Effector memory CD8-positive, alpha-beta T cell (primary cell): ENCODE results near the gene CLDN20.
A peak's percentile ranks its signal among the peaks of the same experiment; 100 is the strongest.

ENCODE experiments used
- ATAC-seq: fragments of 150-1000 bp; cut with Tn5 transposase; replicated peaks from 2 replicates; pipeline ENCODE4 v1.10.0; 2021; ENCODE audit warnings: mild to moderate bottlenecking, moderate library complexity
- DNase-seq, 3 experiments: peaks; one replicate each; pipeline ENCODE4 v3.0.0; 2021
- H3K27ac Mint-ChIP-seq, 2 donors: one replicate each; pipeline ENCODE4 v1.8.0; 2022; ENCODE audit warnings: mild to moderate bottlenecking in 2 of 2, mixed read lengths in 2 of 2, moderate library complexity in 2 of 2
- H3K27me3 Mint-ChIP-seq, 2 donors: one replicate each; pipeline ENCODE4 v1.8.0; 2022; ENCODE audit warnings: mixed read lengths in 2 of 2
- H3K36me3 Mint-ChIP-seq: one replicate; pipeline ENCODE4 v1.8.0; 2022; ENCODE audit warnings: mild to moderate bottlenecking, moderate library complexity, mixed read lengths; ENCODE audit not compliant: insufficient read depth
- H3K4me1 Mint-ChIP-seq, 2 donors: one replicate each; pipeline ENCODE4 v1.8.0; 2022; ENCODE audit warnings: low read depth in 2 of 2, mixed read lengths in 2 of 2
- H3K4me3 Mint-ChIP-seq, 2 donors: one replicate each; pipeline ENCODE4 v1.8.0; 2022; ENCODE audit warnings: mild to moderate bottlenecking in 2 of 2, mixed read lengths in 2 of 2, moderate library complexity in 2 of 2
- H3K9me3 Mint-ChIP-seq, 2 donors: one replicate each; pipeline ENCODE4 v1.8.0; 2022; ENCODE audit warnings: mixed read lengths in 2 of 2

The CLDN20 gene

DNA sequence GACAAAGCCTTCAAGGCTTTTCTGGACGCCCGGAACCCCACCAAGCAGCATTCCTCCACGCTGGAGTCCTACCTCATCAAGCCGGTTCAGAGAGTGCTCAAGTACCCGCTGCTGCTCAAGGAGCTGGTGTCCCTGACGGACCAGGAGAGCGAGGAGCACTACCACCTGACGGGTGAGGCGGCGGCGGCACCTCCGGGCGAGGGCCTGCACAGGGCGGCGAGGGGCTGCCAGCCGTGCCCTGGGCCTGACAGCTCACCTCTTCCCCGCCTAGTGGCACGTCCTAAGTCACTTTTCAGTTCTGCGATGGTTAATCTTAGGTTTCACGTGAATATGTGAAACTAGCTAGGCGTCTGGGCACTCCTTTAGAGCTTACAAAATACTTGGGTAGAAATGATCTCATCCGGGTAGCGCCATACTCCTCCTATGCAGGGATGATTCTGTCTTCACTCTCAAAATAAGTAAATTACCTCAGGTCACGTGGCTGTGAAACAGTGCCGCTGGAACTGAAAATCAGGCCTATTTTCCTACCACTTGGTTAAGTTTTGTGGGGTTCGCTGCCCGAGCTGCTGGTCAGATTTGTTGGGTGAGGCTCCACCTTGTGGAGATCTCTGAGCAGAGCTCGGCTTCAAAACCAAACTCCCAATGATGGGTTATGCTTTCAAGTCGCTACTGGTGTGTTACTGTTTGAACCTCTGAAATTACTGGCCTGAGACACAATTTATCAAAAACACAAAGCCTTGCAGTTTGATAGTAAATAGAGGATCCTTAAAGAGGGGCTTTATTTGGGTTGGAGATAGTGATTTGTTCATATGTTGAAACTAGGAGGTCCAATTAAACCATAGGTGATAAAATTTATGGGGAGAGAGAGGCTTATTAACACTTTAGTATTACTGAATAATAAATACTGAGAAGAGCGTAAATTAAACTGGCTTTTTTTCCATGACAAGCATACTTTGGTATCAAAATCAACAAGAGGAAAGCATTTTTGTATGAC, 15.5 kb upstream of the CLDN20 start:
- no peaks in the 10 kb centered on the region for H3K27me3 Mint-ChIP-seq
- peaks cover 5% of the 10 kb centered on the region for H3K36me3 Mint-ChIP-seq
- H3K4me3 Mint-ChIP-seq, result no peak overlapping the region
- no peaks in the 10 kb centered on the region for H3K9me3 Mint-ChIP-seq
- H3K4me1 Mint-ChIP-seq, result no peaks in the 10 kb centered on the region
- peak overlapping the region in 1 of 2 donors; percentile 15 for H3K27ac Mint-ChIP-seq
- DNase-seq, result no peak
- no peak for ATAC-seq

- no peaks in the 10 kb centered on the region for H3K9me3 Mint-ChIP-seq
- H3K4me1 Mint-ChIP-seq, result no peaks in the 10 kb centered on the region
- H3K27ac Mint-ChIP-seq, result peak overlapping the region; percentile 49 to 81
- ATAC-seq (no peak), DNase-seq (no peak)
- no peaks in the 10 kb centered on the region for H3K27me3 Mint-ChIP-seq
- H3K36me3 Mint-ChIP-seq, result peaks cover 16% of the 10 kb centered on the region
- H3K4me3 Mint-ChIP-seq, result no peak overlapping the region
Observed at GRCh38 chr6:155250701-155251381, 13.0 kb upstream of the CLDN20 start.

DNA sequence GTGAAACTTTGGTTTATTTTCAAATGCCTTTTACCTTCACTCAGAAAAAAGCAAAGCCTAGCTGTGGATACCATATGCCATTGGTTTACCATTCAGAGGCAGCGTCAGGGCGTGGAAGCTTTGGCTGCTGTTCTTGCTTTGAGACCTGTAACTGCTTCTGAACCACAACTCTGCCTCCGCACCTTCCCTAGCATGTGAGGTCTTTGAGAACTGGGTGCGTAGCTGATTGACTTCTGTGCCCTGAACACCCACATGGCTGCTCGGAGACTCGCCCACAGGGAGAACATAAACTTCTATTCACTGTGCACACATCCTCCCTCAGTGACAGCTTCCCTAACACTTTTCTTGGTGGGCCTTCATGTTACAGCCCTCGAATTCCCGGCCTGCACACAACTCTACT, 11.2 kb upstream of the CLDN20 start:
- Mint-ChIP-seq H3K36me3 (peaks cover 31% of the 10 kb centered on the region), H3K9me3 (no peaks in the 10 kb centered on the region), H3K4me1 (no peaks in the 10 kb centered on the region), H3K27me3 (no peaks in the 10 kb centered on the region), H3K4me3 (no peak overlapping the region), H3K27ac (no peak overlapping the region)
- DNase-seq, result no peak
- ATAC-seq, result no peak

DNA sequence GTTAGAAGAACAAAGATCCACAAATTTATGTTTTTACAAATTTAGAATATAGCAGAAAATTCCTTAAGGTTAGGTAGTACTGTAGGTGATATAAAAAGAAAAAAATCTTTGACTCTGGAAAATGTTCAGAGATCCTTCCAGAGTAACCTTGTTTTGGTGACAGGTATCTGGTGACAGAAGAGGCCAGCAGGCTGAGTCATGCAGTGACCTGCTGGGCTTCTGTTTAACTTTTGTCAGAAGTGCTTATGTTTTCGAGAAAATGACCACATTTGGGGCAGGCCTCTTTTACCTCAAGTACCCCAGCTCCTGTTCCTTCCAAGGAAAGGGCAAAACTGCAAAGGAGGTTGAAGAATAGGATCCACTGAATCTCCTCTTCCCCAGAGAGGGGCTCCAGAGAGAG, 10.5 kb upstream of the CLDN20 start:
- ATAC-seq, result no peak

DNA sequence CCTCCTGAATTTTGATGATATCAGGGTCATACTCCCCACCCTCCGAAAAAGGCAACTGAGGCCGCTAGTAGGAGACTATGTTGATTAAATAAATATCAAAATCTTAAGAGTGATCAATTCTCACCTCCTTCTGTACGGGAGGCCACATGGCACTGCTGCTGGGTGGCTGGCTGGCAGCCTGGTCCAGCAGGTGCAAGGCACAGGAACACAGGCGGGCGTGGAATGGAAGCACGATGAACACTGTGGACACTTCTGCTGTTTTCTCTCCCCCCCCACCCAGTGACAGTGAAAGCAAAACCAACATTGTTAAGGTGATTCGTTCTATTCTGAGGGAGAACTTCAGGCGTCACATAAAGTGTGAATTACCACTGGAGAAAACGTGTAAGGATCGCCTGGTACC, 9.7 kb upstream of the CLDN20 start:
- no peak overlapping the region for H3K4me3 Mint-ChIP-seq
- no peaks in the 10 kb centered on the region for H3K9me3 Mint-ChIP-seq
- no peak for ATAC-seq
- H3K27me3 Mint-ChIP-seq, result no peaks in the 10 kb centered on the region
- no peaks in the 10 kb centered on the region for H3K4me1 Mint-ChIP-seq
- no peak for DNase-seq
- H3K36me3 Mint-ChIP-seq, result peaks cover 41% of the 10 kb centered on the region
- no peak overlapping the region for H3K27ac Mint-ChIP-seq

More for the DNA sequence above, 10.5 kb upstream of the CLDN20 start:
- H3K27me3 Mint-ChIP-seq, result no peaks in the 10 kb centered on the region
- no peaks in the 10 kb centered on the region for H3K4me1 Mint-ChIP-seq
- DNase-seq, result no peak
- H3K36me3 Mint-ChIP-seq, result peaks cover 38% of the 10 kb centered on the region
- peak overlapping the region in 1 of 2 donors; percentile 42 for H3K27ac Mint-ChIP-seq
- no peaks in the 10 kb centered on the region for H3K9me3 Mint-ChIP-seq
- no peak overlapping the region for H3K4me3 Mint-ChIP-seq

- Mint-ChIP-seq H3K27me3 (no peaks in the 10 kb centered on the region), H3K27ac (no peak overlapping the region), H3K4me1 (no peaks in the 10 kb centered on the region), H3K36me3 (peaks cover 51% of the 10 kb centered on the region), H3K9me3 (no peaks in the 10 kb centered on the region), H3K4me3 (no peak overlapping the region)
- DNase-seq (no peak), ATAC-seq (no peak)
Observed at GRCh38 chr6:155256122-155256795, 7.6 kb upstream of the CLDN20 start.

DNA sequence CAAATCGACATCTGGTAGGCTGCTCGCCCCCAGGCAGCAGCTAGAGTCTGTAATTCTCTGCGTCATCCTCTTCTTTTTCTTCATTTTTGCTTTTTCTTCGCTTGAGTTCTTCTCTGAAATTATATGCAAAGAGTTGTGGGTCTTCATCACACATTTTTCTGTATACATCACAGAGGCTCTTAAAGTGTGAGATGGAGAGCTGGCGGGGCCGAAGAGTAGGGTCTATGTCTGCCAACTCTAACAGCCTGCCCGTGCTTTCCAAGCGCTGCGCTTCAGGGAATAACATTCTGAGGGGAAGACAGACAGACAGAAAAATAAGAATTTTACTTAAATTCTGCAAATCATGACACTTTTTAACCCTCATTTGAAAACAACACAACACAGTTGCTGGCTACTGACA, 6.0 kb upstream of the CLDN20 start:
- H3K4me3 Mint-ChIP-seq, result no peak overlapping the region
- peaks cover 52% of the 10 kb centered on the region for H3K36me3 Mint-ChIP-seq

DNA sequence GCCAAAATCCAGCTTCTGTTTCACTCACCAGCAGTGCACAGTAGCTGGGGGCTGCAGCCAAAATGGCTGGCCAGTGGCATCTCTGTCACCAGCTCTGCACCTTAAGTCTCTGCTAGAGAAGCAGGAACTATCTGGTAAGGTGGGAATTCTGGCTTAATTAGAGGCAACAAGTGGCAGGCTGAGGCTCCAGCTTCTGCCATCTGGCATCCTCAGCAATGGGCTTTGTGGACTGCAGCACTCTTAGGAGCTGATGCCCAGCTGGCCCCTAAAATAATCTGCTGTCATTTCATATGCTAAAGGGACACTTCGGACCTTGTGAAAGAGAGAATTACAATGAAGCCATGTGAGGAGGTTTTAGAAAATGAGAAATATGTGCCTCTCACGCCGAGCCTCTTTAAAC, 4.6 kb upstream of the CLDN20 start:
- H3K36me3 Mint-ChIP-seq, result peaks cover 46% of the 10 kb centered on the region
- ATAC-seq, result no peak
- no peak overlapping the region for H3K27ac Mint-ChIP-seq
- DNase-seq, result no peak
- H3K4me1 Mint-ChIP-seq, result peaks cover 7 to 9% of the 10 kb centered on the region in 2 donors
- no peaks in the 10 kb centered on the region for H3K9me3 Mint-ChIP-seq
- H3K27me3 Mint-ChIP-seq, result no peaks in the 10 kb centered on the region
- H3K4me3 Mint-ChIP-seq, result no peak overlapping the region

More for the DNA sequence above, 6.0 kb upstream of the CLDN20 start:
- Mint-ChIP-seq H3K4me1 (peaks cover 7 to 9% of the 10 kb centered on the region in 2 donors), H3K27ac (no peak overlapping the region), H3K27me3 (no peaks in the 10 kb centered on the region), H3K9me3 (no peaks in the 10 kb centered on the region)
- no peak for DNase-seq
- ATAC-seq, result no peak

DNA sequence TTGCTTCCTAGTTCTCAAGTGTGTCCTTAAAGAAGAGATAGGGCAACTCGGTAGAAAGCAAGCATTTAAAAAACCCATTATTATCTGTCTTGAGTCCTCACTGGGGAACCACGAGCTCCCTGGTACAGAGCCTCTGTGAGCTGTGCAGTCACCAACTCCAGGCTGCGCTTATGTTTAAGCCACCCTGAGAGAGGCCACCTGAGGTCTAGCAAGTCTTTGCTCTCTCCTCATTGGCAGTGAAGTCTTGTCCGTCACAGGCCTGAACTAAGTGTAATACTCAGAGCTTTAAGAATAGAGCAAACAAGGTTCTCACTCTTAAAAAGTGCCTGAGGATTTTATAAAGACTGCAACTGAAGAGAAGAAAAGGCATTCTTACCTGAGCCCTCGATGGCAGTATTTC, 3.9 kb upstream of the CLDN20 start:
- DNase-seq, result no peak
- Mint-ChIP-seq H3K36me3 (peaks cover 45% of the 10 kb centered on the region), H3K27me3 (no peaks in the 10 kb centered on the region), H3K4me3 (no peak overlapping the region), H3K4me1 (peaks cover 7 to 9% of the 10 kb centered on the region in 2 donors), H3K9me3 (no peaks in the 10 kb centered on the region), H3K27ac (no peak overlapping the region)
- no peak for ATAC-seq

DNA sequence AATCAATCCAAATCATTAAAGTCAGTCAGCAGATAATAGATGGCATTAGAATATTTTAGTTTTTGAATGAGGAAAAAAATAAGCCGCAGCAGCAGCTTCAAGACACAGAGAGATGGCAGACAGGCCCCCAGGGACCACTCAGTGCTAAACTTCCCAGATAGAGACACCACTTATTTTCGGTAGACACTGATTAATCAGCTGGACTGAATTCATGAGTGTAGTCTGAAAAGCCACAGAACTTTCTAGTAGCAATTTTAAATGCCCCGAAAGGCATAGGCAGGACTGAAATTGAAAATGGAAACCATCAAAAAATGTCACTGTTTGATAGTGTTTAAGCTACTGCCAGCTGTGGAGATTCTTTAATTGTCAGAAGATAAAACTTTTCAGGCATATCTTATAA, 3.1 kb upstream of the CLDN20 start:
- H3K27ac Mint-ChIP-seq, result peak overlapping the region; percentile 19 to 81
- H3K27me3 Mint-ChIP-seq, result no peaks in the 10 kb centered on the region
- H3K36me3 Mint-ChIP-seq, result peaks cover 46% of the 10 kb centered on the region
- peaks cover 7 to 9% of the 10 kb centered on the region in 2 donors for H3K4me1 Mint-ChIP-seq
- H3K4me3 Mint-ChIP-seq, result no peak overlapping the region
- DNase-seq, result no peak
- no peaks in the 10 kb centered on the region for H3K9me3 Mint-ChIP-seq
- no peak for ATAC-seq

GRCh38 chr6:155261111-155261900, 2.5 kb upstream of the CLDN20 start:
- ATAC-seq (no peak), DNase-seq (no peak)
- no peaks in the 10 kb centered on the region for H3K9me3 Mint-ChIP-seq
- peaks cover 42% of the 10 kb centered on the region for H3K36me3 Mint-ChIP-seq
- no peak overlapping the region for H3K4me3 Mint-ChIP-seq
- peak overlapping the region; percentile 59 to 81 for H3K27ac Mint-ChIP-seq
- H3K4me1 Mint-ChIP-seq, result peaks cover 7 to 9% of the 10 kb centered on the region in 2 donors
- H3K27me3 Mint-ChIP-seq, result no peaks in the 10 kb centered on the region

GRCh38 chr6:155262655-155263054, 1.2 kb upstream of the CLDN20 start:
- ATAC-seq, result no peak
- Mint-ChIP-seq H3K4me3 (no peak overlapping the region), H3K9me3 (no peaks in the 10 kb centered on the region), H3K27ac (peak overlapping the region; percentile 59 to 81), H3K27me3 (no peaks in the 10 kb centered on the region), H3K36me3 (peaks cover 28% of the 10 kb centered on the region), H3K4me1 (peaks cover 7 to 9% of the 10 kb centered on the region in 2 donors)
- DNase-seq, result no peak
